ENCODE measurements around the gene HDC. TPM values are rescaled to one million over a fixed set of nuclear protein-coding genes. Genes with fewer than 3 reads are reported as not detected.

HDC gene
- total and polyA plus RNA-seq, 2 of the 13 experiments (the other 11 are each of a cell fraction or from before 2014, with no cell fraction given), result not detected

GRCh38 chr15:50277370-50277769 lies 11.8 kb upstream of the HDC start:
- FAIRE-seq, result no peak
- H3K9me3 ChIP-seq (ENCODE audit: low read length), result no peaks in the 10 kb centered on the region
- CTCF ChIA-PET (ENCODE audit: low intra/inter-chr PET ratio, low total read pairs), result no interaction called here
- intact Hi-C loops (cut with micrococcal nuclease; ENCODE audit: unreplicated experiment), result no loop called here
- H3K4me1 ChIP-seq (ENCODE audit: insufficient read depth, low read length), result no peaks in the 10 kb centered on the region
- no peak overlapping the region for H3K4me3 ChIP-seq (replicated peaks in 1 of 3; ENCODE audit: insufficient read depth in 1 of 3, low read depth in 2 of 3, low read length in 3 of 3)
- no TSS peak for BruUV-seq (replicated peaks)
- ATAC-seq, result no peak
- in situ Hi-C loops (cut with HindIII; ENCODE audit: extremely low pct_ligation_motif_present, low pct_unique_long_range_greater_than_20kb), result no loop called here
- TF ChIP-seq ZNF746 (CRISPR knock-in tag; IDR thresholded peaks at IDR 0.05) (no peak), ZNF446 (CRISPR knock-in tag; IDR thresholded peaks at IDR 0.05) (no peak), ZNF563 (CRISPR knock-in tag; IDR thresholded peaks at IDR 0.05) (no peak), ZXDC (CRISPR knock-in tag; IDR thresholded peaks at IDR 0.05) (no peak), TARDBP (CRISPR knock-in tag; IDR thresholded peaks at IDR 0.05) (no peak), ZFX (CRISPR knock-in tag; IDR thresholded peaks at IDR 0.05; ENCODE audit: low read depth) (no peak), ZNF609 (CRISPR knock-in tag; IDR thresholded peaks at IDR 0.05; ENCODE audit: borderline replicate concordance) (no peak)
- H3K79me2 ChIP-seq (ENCODE audit: insufficient read depth, low read length), result no peaks in the 10 kb centered on the region
- H3K4me2 ChIP-seq (ENCODE audit: low read depth, low read length), result no peak overlapping the region
- no peaks in the 10 kb centered on the region for H4K20me1 ChIP-seq (ENCODE audit: insufficient read depth, low read length)
- H3K27me3 ChIP-seq (ENCODE audit: control insufficient read depth in 1 of 2, insufficient read depth in 2 of 2, low read length in 2 of 2), result no peaks in the 10 kb centered on the region
- no peak for DNase-seq (ENCODE audit: low spot score)
- POLR2A ChIA-PET, result no interaction called here
- H3K27ac ChIP-seq (ENCODE audit: extremely low read length, insufficient read depth, low read length), result no peak overlapping the region
- WGBS (ENCODE audit: low lambda C conversion rate), result 95% methylated on average over 1 of the region's 1 CpG
- no peak overlapping the region for H3K9ac ChIP-seq (ENCODE audit: insufficient read depth, low read depth, low read length)
- H2AFZ ChIP-seq (ENCODE audit: low read length), result no peak overlapping the region
- H3K36me3 ChIP-seq (replicated peaks in 1 of 2; ENCODE audit: control insufficient read depth in 1 of 2, insufficient read depth in 2 of 2, low read length in 2 of 2), result no peaks in the 10 kb centered on the region
